Neural cell (in vitro differentiated cells): ENCODE measurements around the gene ESF1. TPM values are rescaled to one million over a fixed set of nuclear protein-coding genes. Genes with fewer than 3 reads are reported as not detected.

Experiments used
- H2AFZ ChIP-seq: fragments of 200-600, 300-800 bp; sonication (generic), shearing (Covaris generic); 2 replicates; pipeline ENCODE4 v1.6.0; 2014; ENCODE audit warnings: low read depth, mild to moderate bottlenecking, antibody characterized with exemption, low read length, moderate library complexity
- H3F3A ChIP-seq: fragments of 200-600 bp; shearing (Covaris generic); 2 replicates; pipeline ENCODE4 v1.6.1; 2016; ENCODE audit warnings: mild to moderate bottlenecking, moderate library complexity, mixed read lengths, antibody characterized with exemption, low read length; ENCODE audit not compliant: insufficient read depth, poor library complexity, severe bottlenecking
- H3K27ac ChIP-seq: fragments of 200-600, 300-800 bp; sonication (generic), shearing (Covaris generic); 2 replicates; pipeline ENCODE4 v1.5.1; 2014; ENCODE audit warnings: mild to moderate bottlenecking, low read length, moderate library complexity
- H3K27me3 ChIP-seq: fragments of 300-800, 200-600 bp; sonication (generic), shearing (Covaris generic); 2 replicates; pipeline ENCODE4 v1.6.0; 2014; ENCODE audit warnings: mild to moderate bottlenecking, low read depth, low read length, moderate library complexity; ENCODE audit not compliant: insufficient read depth
- H3K36me3 ChIP-seq: fragments of 300-800, 200-600 bp; sonication (generic), shearing (Covaris generic); 2 replicates; pipeline ENCODE4 v1.5.1; 2014; ENCODE audit warnings: mild to moderate bottlenecking, antibody characterized with exemption, low read length, moderate library complexity; ENCODE audit not compliant: insufficient read depth
- H3K4me2 ChIP-seq: fragments of 300-800, 200-600 bp; sonication (generic), shearing (Covaris generic); 2 replicates; pipeline ENCODE4 v1.6.0; 2014; ENCODE audit warnings: mild to moderate bottlenecking, low read length
- H3K4me3 ChIP-seq: fragments of 300-800, 200-600 bp; sonication (generic), shearing (Covaris generic); 2 replicates; pipeline ENCODE4 v1.5.1; 2014; ENCODE audit warnings: mild to moderate bottlenecking, low read length, moderate library complexity
- H3K79me2 ChIP-seq: fragments of 200-600 bp; shearing (Covaris generic); replicated peaks from 2 replicates; pipeline ENCODE4 v1.6.0; 2014; ENCODE audit warnings: mild to moderate bottlenecking, low read length, moderate library complexity; ENCODE audit not compliant: insufficient read depth
- H3K9ac ChIP-seq: fragments of 300-800, 200-600 bp; sonication (generic), shearing (Covaris generic); 2 replicates; pipeline ENCODE4 v1.6.1; 2016; ENCODE audit warnings: mild to moderate bottlenecking, low read length, mixed read lengths
- H3K9me2 ChIP-seq: fragments of 200-600 bp; shearing (Covaris generic); 2 replicates; pipeline ENCODE4 v1.6.1; 2016; ENCODE audit warnings: mild to moderate bottlenecking, low read length, mixed read lengths; ENCODE audit not compliant: insufficient read depth
- H3K9me3 ChIP-seq: fragments of 200-600, 300-800 bp; sonication (generic), shearing (Covaris generic); 2 replicates; pipeline ENCODE4 v1.6.1; 2016; ENCODE audit warnings: mild to moderate bottlenecking, mixed run types, low read length, moderate library complexity, mixed read lengths
- H4K20me1 ChIP-seq: fragments of 200-600 bp; shearing (Covaris generic); 2 replicates; pipeline ENCODE4 v1.6.1; 2016; ENCODE audit warnings: mild to moderate bottlenecking, mixed run types; ENCODE audit not compliant: insufficient read depth
- CTCF ChIP-seq: fragments of 450-650 bp; IDR thresholded peaks from 2 replicates; pipeline ENCODE4 v1.5.1; 2014; ENCODE audit warnings: antibody characterized with exemption, mild to moderate bottlenecking, moderate library complexity; ENCODE audit not compliant: poor library complexity, severe bottlenecking
- EP300 ChIP-seq: fragments of 450-650 bp; conservative IDR thresholded peaks from 2 replicates; pipeline ENCODE4 v1.6.1; 2014; ENCODE audit warnings: antibody characterized with exemption, mild to moderate bottlenecking, moderate library complexity; ENCODE audit not compliant: poor library complexity, severe bottlenecking
- EZH2 ChIP-seq: fragments of 200-600, 300-800 bp; shearing (Covaris generic), sonication (generic); IDR thresholded peaks from 2 replicates; pipeline ENCODE4 v1.6.1; 2014; ENCODE audit warnings: antibody characterized with exemption, low read length, borderline replicate concordance, mild to moderate bottlenecking; ENCODE audit not compliant: insufficient read depth, poor library complexity, severe bottlenecking
- MXI1 ChIP-seq: fragments of 450-650 bp; conservative IDR thresholded peaks from 2 replicates; pipeline ENCODE4 v1.6.1; 2014; ENCODE audit warnings: antibody characterized with exemption, mild to moderate bottlenecking; ENCODE audit not compliant: poor library complexity, severe bottlenecking
- POLR2AphosphoS5 ChIP-seq: IDR thresholded peaks from 2 replicates; pipeline ENCODE4 v1.6.1; 2012
- RAD21 ChIP-seq: fragments of 450-650 bp; conservative IDR thresholded peaks from 2 replicates; pipeline ENCODE4 v1.6.1; 2014; ENCODE audit warnings: antibody characterized with exemption, mild to moderate bottlenecking, moderate library complexity
- REST ChIP-seq: IDR thresholded peaks from 2 replicates; pipeline ENCODE4 v1.6.1; 2012; ENCODE audit warnings: borderline replicate concordance
- SMC3 ChIP-seq: fragments of 450-650 bp; conservative IDR thresholded peaks from 2 replicates; pipeline ENCODE4 v1.6.1; 2014; ENCODE audit warnings: antibody characterized with exemption, mild to moderate bottlenecking, moderate library complexity; ENCODE audit not compliant: poor library complexity
- TAF1 ChIP-seq: IDR thresholded peaks from 2 replicates; pipeline ENCODE4 v1.6.1; 2012; ENCODE audit warnings: low read depth
- polyA plus RNA-seq: library from polyadenylated mRNA; depleted of rRNA; stranded (reverse); fragments of >200 nt; gene quantifications from 2 replicates; pipeline ENCODE4 v1.2.3, GENCODE V29; 2014

The ESF1 gene
- polyA plus RNA-seq, 1 donor from 2014 or later: 10.0 TPM

- Histone ChIP-seq H3K9me2 (no peaks in the 10 kb centered on the region), H3K4me2 (no peak overlapping the region), H3K27me3 (no peaks in the 10 kb centered on the region), H3K36me3 (no peaks in the 10 kb centered on the region), H3K9me3 (no peaks in the 10 kb centered on the region), H2AFZ (no peak overlapping the region), H4K20me1 (no peaks in the 10 kb centered on the region), H3K79me2 (no peaks in the 10 kb centered on the region), H3F3A (no peaks in the 10 kb centered on the region), H3K27ac (no peak overlapping the region), H3K4me3 (no peak overlapping the region), H3K9ac (no peak overlapping the region)
- TF ChIP-seq EZH2 (no peak), REST (no peak), TAF1 (no peak), CTCF (no peak), SMC3 (no peak), EP300 (no peak), MXI1 (no peak)
These were observed 96.9 kb downstream of the ESF1 start for GRCh38 chr20:13687815-13688214.

- H3K27me3 ChIP-seq: no peaks in the 10 kb centered on the region
- no peak overlapping the region for H2AFZ ChIP-seq
- H3K4me3 ChIP-seq: no peak overlapping the region
- no peak overlapping the region for H3K4me2 ChIP-seq
- no peaks in the 10 kb centered on the region for H3K79me2 ChIP-seq
- TF ChIP-seq MXI1 (no peak), EZH2 (no peak), CTCF (no peak), REST (no peak), TAF1 (no peak), SMC3 (no peak), RAD21 (no peak), EP300 (no peak), POLR2AphosphoS5 (no peak)
- no peaks in the 10 kb centered on the region for H4K20me1 ChIP-seq
- no peak overlapping the region for H3K9ac ChIP-seq
- no peaks in the 10 kb centered on the region for H3K36me3 ChIP-seq
- H3K9me2 ChIP-seq: no peaks in the 10 kb centered on the region
- H3F3A ChIP-seq: no peaks in the 10 kb centered on the region
- H3K27ac ChIP-seq: no peak overlapping the region
- no peaks in the 10 kb centered on the region for H3K9me3 ChIP-seq
These were observed 99.1 kb downstream of the ESF1 start for GRCh38 chr20:13685623-13686022.
